OCI-LY3 (cell line): Measurements from ENCODE around the gene FAM171A2.

Experiments
- CTCF ChIP-seq: fragments of 200-600, 300-600 bp; sonication (generic); IDR thresholded peaks from 2 replicates; pipeline ENCODE4 v1.5.1; 2014; ENCODE audit warnings: antibody characterized with exemption, low read length, low read depth
- EZH2phosphoT487 ChIP-seq: fragments of 200-600 bp; shearing (Covaris generic); IDR thresholded peaks from 2 replicates; pipeline ENCODE4 v1.6.1; 2018; ENCODE audit warnings: antibody characterized with exemption, mixed run types, low read depth

- TF ChIP-seq CTCF (no peak), EZH2phosphoT487 (no peak)
These were observed 14.6 kb upstream of the FAM171A2 start for GRCh38 chr17:44378171-44378705.
